ENCODE results near the gene PYGB.
"Not testable (repeated sequence)": the region's sequence is repeated elsewhere in the genome, so short reads cannot be mapped to it uniquely, and the experiment has no call there.

Gene PYGB

GRCh38 chr20:25229486-25230165, 18.3 kb upstream of the PYGB start:
- in situ Hi-C loops (cut with MboI; ENCODE audit: low sequenced_read_pairs), result no loop called here

GRCh38 chr20:25230166-25230831, 17.6 kb upstream of the PYGB start:
- in situ Hi-C loops (cut with MboI; ENCODE audit: low sequenced_read_pairs), result no loop called here

GRCh38 chr20:25233016-25233772, 14.7 kb upstream of the PYGB start:
- in situ Hi-C loops (cut with MboI; ENCODE audit: low sequenced_read_pairs), result no loop called here

- in situ Hi-C loops (cut with MboI; ENCODE audit: low sequenced_read_pairs), result not testable (repeated sequence)
Observed at GRCh38 chr20:25234009-25234849, 13.7 kb upstream of the PYGB start.

- in situ Hi-C loops (cut with MboI; ENCODE audit: low sequenced_read_pairs), result no loop called here
Observed at GRCh38 chr20:25236450-25237304, 11.2 kb upstream of the PYGB start.

GRCh38 chr20:25237610-25238318, 10.1 kb upstream of the PYGB start:
- in situ Hi-C loops (cut with MboI; ENCODE audit: low sequenced_read_pairs), result no loop called here

GRCh38 chr20:25238319-25239037, 9.4 kb upstream of the PYGB start:
- in situ Hi-C loops (cut with MboI; ENCODE audit: low sequenced_read_pairs), result no loop called here

GRCh38 chr20:25239387-25240370, 8.2 kb upstream of the PYGB start:
- in situ Hi-C loops (cut with MboI; ENCODE audit: low sequenced_read_pairs), result no loop called here

GRCh38 chr20:25240851-25241658, 6.8 kb upstream of the PYGB start:
- in situ Hi-C loops (cut with MboI; ENCODE audit: low sequenced_read_pairs), result not testable (repeated sequence)

GRCh38 chr20:25241659-25241955, 6.3 kb upstream of the PYGB start:
- in situ Hi-C loops (cut with MboI; ENCODE audit: low sequenced_read_pairs), result not testable (repeated sequence)

GRCh38 chr20:25242231-25242630, 5.7 kb upstream of the PYGB start:
- in situ Hi-C loops (cut with MboI; ENCODE audit: low sequenced_read_pairs), result no loop called here

- in situ Hi-C loops (cut with MboI; ENCODE audit: low sequenced_read_pairs), result no loop called here
Observed at GRCh38 chr20:25243416-25243979, 4.4 kb upstream of the PYGB start.

GRCh38 chr20:25244976-25245375, 2.9 kb upstream of the PYGB start:
- in situ Hi-C loops (cut with MboI; ENCODE audit: low sequenced_read_pairs), result no loop called here

- in situ Hi-C loops (cut with MboI; ENCODE audit: low sequenced_read_pairs), result no loop called here
Observed at GRCh38 chr20:25245461-25245860, 2.4 kb upstream of the PYGB start.

GRCh38 chr20:25246182-25246999, 1.5 kb upstream of the PYGB start:
- in situ Hi-C loops (cut with MboI; ENCODE audit: low sequenced_read_pairs), result no loop called here

GRCh38 chr20:25247000-25247517, 826 bp upstream of the PYGB start:
- in situ Hi-C loops (cut with MboI; ENCODE audit: low sequenced_read_pairs), result no loop called here

Data from HL-60/S4 (cell line).